ENCODE data around the gene CCDC88C.

The CCDC88C gene

DNA sequence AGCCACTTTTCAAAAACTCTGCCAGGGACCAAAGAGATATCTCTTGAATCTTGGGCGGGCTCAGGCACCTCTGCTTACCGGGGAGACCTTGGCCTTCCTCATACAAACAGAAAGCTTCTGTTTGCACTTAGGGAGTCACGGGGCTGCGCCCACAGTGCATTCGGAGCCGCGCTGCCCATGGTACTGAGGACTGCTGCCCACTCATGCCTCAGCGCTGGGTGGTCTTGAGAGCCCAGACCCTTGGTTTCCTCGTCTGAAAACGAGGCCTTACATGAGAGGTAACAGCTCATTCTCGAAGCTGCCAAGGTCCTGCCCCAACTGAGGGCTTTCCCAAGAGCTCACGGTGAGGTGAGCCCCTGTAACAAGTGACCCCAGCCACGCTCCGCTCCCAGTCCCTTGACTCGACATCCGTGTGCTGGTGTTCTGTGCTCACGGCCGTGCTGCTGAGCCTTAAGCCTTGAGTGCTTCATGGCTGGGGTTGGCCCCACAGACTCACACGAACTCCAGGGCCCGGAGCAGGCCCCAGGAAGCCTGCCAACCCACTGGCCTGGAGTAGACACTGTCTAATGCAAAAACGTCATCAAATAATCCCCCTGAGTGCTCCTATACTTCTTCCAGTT lies 125.7 kb downstream of the CCDC88C start:
- DNase-seq (ENCODE audit: low spot score) (no peak), FAIRE-seq (no peak)

- DNase-seq (ENCODE audit: low spot score), result no peak
- no peak for FAIRE-seq
Observed at GRCh38 chr14:91290986-91291385, 126.6 kb downstream of the CCDC88C start.

GRCh38 chr14:91289464-91289863 lies 128.2 kb downstream of the CCDC88C start:
- DNase-seq (ENCODE audit: low spot score) (no peak), FAIRE-seq (no peak)

- DNase-seq (ENCODE audit: low spot score) (no peak), FAIRE-seq (no peak)
Observed at GRCh38 chr14:91288876-91289275, 128.7 kb downstream of the CCDC88C start.

DNA sequence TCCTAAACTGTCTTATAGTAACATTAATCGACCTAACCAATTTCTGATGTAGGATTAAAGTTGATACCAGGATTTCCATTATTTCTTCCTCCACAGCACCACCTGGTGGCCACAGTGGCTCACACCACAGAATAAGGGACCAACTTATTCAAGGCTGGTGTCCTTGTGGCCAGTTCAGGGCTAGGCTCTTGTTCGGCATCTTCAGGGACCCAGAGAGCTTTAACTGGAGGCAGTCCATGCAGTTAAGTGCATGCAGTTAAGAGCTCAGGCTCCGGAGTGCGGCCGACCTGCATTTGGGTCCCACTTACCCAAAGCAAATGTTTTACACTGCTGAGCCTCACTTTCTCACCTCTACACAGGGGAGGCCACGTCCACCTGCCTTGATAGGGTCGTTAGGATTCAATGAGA lies 131.1 kb downstream of the CCDC88C start:
- DNase-seq (ENCODE audit: low spot score) (peak; percentile 65), FAIRE-seq (no peak)

DNA sequence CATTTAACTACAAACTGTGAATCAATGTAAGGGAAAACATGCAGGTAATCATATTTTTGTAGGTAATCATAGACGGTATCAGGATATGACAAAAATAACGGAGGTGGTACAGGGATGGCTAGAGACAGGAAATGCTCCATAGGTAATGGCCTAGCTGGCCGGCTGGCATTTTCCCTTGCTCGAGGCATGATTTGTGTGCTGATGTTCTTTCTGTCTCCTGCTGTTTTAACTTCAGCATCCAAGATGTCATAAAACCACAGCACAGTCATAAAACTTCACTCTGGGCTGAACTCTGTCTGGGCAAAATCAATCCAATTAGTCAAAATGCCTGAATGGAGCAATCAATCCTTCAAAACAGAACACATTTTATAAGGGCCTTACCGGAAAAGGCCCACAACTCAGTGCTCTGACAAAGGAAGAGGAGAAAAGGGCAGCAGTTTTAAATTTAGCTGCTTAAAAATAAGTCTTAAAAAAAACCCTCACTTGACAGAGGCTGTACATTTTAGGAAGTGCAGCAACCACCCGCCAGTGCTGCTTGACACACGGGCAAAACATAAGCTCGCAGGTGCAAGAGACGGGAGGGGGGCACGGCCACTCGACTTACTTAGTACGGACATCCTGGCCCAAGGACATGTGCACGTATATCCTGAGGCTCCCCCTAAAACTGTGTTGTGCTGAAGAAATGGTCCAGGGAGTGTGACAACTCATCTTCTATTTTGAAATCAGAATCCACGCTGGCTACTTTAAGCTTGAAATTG lies 132.7 kb downstream of the CCDC88C start:
- DNase-seq (ENCODE audit: low spot score), result no peak
- no peak for FAIRE-seq

DNA sequence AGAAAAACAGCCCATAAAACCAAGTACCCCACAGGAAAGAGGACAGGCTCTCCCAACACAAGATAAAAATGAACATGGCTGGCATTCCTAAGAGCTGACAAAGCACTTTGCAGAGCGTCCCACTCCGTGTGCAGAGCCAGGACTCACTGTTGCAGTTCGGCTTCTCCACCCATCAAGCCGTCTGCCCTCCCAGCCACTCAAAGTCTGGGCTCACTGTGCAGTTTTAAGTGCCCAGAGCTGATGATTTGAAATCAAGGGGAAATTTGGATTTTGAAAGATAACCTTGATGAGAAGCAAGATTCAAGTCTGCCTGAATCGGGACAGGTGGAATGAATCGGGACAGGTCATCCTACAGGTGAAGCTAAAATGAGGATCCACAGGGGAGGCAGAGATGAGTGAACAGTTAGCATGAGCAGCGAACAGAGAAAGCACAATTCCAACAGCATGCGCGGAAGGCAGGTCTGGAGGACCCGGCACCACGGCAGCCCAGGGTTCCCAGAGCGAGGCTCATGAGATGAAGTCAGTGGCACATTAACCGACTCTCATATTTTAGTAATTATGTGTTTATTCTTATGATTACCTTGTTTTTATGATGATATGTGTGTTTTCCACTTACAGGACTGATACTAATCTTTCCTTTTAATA lies 133.4 kb downstream of the CCDC88C start:
- peak; percentile 74 for DNase-seq (ENCODE audit: low spot score)
- FAIRE-seq, result no peak

- FAIRE-seq, result no peak
Observed at GRCh38 chr14:91283666-91284065, 134.0 kb downstream of the CCDC88C start.

GRCh38 chr14:91282954-91283645 lies 134.5 kb downstream of the CCDC88C start:
- no peak for FAIRE-seq
- DNase-seq (ENCODE audit: low spot score), result no peak

More at GRCh38 chr14:91283666-91284065, 134.0 kb downstream of the CCDC88C start:
- no peak for DNase-seq (ENCODE audit: low spot score)

DNA sequence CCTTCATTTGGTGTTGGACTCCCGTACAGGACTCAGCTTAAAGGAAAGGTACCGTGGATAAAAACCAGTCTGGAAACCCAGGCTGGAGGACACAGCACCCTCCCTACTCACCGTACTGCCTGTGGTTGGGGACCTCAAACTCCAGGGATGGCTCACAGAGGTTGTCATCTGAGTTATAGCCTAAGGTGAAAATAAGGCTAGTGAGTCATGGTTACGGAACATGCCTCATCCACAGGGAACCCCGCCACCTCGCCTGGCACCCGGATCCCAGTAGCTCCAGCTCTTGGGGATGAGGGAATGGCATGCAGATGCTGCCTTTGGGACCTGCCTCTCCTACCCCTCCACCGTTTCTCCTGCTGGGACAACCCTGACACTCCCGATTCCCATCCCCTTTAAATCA lies 136.3 kb downstream of the CCDC88C start:
- DNase-seq (ENCODE audit: low spot score) (no peak), FAIRE-seq (no peak)

GRCh38 chr14:91280129-91280528 lies 137.5 kb downstream of the CCDC88C start:
- DNase-seq (ENCODE audit: low spot score), result no peak
- no peak for FAIRE-seq

DNA sequence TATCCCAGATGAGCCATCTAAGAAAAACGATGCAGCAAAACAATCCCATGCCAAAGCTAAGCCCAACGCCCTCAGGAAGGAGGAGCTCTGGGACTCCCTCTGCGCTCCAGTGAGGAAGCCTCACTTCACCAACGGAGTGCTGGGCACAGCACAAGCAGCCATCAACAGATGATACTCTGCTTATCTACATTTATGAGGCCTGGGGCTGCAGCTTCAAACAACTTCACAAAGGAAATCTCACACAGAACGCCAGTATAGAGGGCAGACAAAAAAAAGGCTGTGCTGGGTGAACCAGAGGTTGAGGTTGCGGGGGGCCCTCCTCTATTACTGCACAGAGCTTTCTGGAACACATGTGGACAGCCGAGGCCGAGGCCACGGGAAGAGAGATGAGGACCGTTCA lies 138.3 kb downstream of the CCDC88C start:
- FAIRE-seq (no peak), DNase-seq (ENCODE audit: low spot score) (no peak)

- FAIRE-seq (no peak), DNase-seq (ENCODE audit: low spot score) (no peak)
Observed at GRCh38 chr14:91278383-91278715, 139.3 kb downstream of the CCDC88C start.

GRCh38 chr14:91277546-91278382 lies 139.9 kb downstream of the CCDC88C start:
- DNase-seq (ENCODE audit: low spot score) (no peak), FAIRE-seq (no peak)

GRCh38 chr14:91274796-91275195 lies 142.8 kb downstream of the CCDC88C start:
- no peak for DNase-seq (ENCODE audit: low spot score)
- no peak for FAIRE-seq

GRCh38 chr14:91273885-91274273 lies 143.7 kb downstream of the CCDC88C start:
- FAIRE-seq, result no peak

GRCh38 chr14:91273273-91273884 lies 144.2 kb downstream of the CCDC88C start:
- no peak for DNase-seq (ENCODE audit: low spot score)
- FAIRE-seq, result no peak

More at GRCh38 chr14:91273885-91274273, 143.7 kb downstream of the CCDC88C start:
- no peak for DNase-seq (ENCODE audit: low spot score)

DNA sequence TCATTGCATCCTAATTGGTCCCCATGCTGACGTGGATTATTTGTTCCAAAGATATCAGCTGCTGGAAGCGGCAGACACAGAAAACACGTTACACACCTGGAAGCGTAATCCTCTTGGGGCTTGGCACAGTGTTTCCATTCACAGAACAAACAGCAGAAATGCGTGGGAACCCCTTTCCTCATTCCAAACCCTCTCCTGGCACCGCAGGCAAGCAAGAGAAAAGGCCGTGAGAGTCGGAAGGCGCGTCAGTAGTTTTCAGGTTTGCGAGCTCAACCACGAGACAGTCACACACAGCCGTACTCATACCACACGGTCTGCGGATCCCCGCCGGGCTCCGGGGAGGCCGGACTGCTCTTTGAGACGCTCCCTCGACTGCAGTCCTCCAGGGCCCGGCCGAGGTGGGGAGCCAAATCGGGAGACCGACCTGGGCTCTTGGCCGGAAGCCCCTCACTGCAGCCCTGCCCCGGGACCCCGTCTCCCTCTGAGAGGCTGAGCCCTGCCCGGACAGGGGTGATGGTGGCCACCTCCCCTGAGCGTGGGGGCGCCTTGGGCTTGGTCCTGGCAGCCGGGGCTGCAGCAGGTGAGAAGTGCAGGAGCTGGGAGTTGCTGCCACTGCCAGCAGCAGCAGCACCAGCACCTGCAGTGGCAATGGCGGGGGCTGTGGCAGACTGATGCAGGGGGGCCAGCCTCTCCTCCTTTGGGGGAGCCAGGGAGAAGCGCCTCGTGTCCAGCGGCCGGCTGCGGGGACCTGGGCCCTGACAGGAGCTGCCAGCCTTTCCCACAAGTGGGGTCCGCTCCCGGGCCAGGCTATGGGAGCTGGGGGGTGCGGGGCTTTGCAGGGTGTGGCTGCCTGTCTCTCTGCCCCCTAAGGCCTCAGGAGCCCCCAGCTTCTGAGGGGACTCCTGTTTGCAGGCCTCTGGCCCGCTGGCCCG lies 145.0 kb downstream of the CCDC88C start:
- FAIRE-seq, result no peak

DNA sequence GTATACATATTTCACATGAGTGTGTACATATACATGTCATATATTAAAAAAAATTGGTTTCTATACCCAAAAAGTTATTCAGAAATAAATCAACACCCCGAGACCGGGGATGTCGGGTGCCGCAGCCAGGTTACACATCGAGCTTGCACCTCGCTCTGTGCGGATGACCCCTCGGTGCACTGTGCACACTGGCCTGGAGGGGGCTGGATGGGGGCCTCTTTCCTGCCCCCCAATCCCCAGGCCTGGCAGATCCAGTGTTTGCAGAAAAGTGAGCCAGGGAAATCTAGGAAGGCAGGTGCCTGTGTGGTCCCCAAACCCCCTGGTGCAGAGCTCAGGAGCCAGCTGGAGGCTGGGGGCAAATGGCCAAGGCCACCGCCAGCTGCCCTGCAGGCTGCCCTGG lies 146.0 kb downstream of the CCDC88C start:
- no peak for FAIRE-seq

More for the DNA sequence above, 145.0 kb downstream of the CCDC88C start:
- DNase-seq (ENCODE audit: low spot score), result no peak

GRCh38 chr14:91270619-91271018 lies 147.0 kb downstream of the CCDC88C start:
- FAIRE-seq (no peak), DNase-seq (ENCODE audit: low spot score) (no peak)

More for the DNA sequence above, 146.0 kb downstream of the CCDC88C start:
- DNase-seq (ENCODE audit: low spot score), result no peak
